DND-41 (cell line): ENCODE data around the gene TMC7.

ENCODE experiments used
- ATAC-seq: fragments of 200-7000 bp; cut with Tn5 transposase; 3 replicates; pipeline ENCODE4 v1.9.1; 2021; ENCODE audit warnings: low read depth; ENCODE audit not compliant: insufficient read depth
- DNase-seq: peaks from one replicate; pipeline ENCODE4 v3.0.0-alpha.2; 2020
- H2AFZ ChIP-seq: 2 replicates; pipeline ENCODE4 v1.6.0; 2012; ENCODE audit warnings: low read depth, low read length
- H3K27ac ChIP-seq: 2 replicates; pipeline ENCODE4 v1.5.1; 2012; ENCODE audit warnings: low read length, inconsistent platforms
- H3K27me3 ChIP-seq: fragments of 200-600 bp; sonication (generic); 2 replicates; pipeline ENCODE4 v1.6.0; 2012; ENCODE audit warnings: low read length, mild to moderate bottlenecking, inconsistent platforms; ENCODE audit not compliant: insufficient read depth, poor library complexity
- H3K36me3 ChIP-seq: 2 replicates; pipeline ENCODE4 v1.5.1; 2012; ENCODE audit warnings: low read length, inconsistent platforms; ENCODE audit not compliant: insufficient read depth
- H3K4me1 ChIP-seq: 2 replicates; pipeline ENCODE4 v1.5.1; 2012; ENCODE audit warnings: mild to moderate bottlenecking, low read length; ENCODE audit not compliant: insufficient read depth
- H3K4me2 ChIP-seq: 2 replicates; pipeline ENCODE4 v1.6.0; 2012; ENCODE audit warnings: mild to moderate bottlenecking, moderate library complexity, low read length, inconsistent platforms; ENCODE audit not compliant: insufficient read depth
- H3K4me3 ChIP-seq, 2 experiments: fragments of 200-600 bp in 1 of 2; shearing (Covaris generic) in 1 of 2; 2 replicates each; pipeline ENCODE4 v1.5.1; 2012 to 2016; ENCODE audit warnings: inconsistent platforms in 2 of 2, low read length in 2 of 2, mild to moderate bottlenecking in 2 of 2, low read depth in 1 of 2, moderate library complexity in 1 of 2
- H3K79me2 ChIP-seq: 2 replicates; pipeline ENCODE4 v1.6.0; 2012; ENCODE audit warnings: low read length, inconsistent platforms; ENCODE audit not compliant: insufficient read depth
- H3K9ac ChIP-seq: 2 replicates; pipeline ENCODE4 v1.6.0; 2012; ENCODE audit warnings: low read depth, mild to moderate bottlenecking, inconsistent platforms, low read length, moderate library complexity
- H3K9me3 ChIP-seq: 2 replicates; pipeline ENCODE4 v1.5.1; 2012; ENCODE audit warnings: low read length, moderate library complexity, mild to moderate bottlenecking, inconsistent platforms; ENCODE audit not compliant: insufficient read depth, severe bottlenecking
- H4K20me1 ChIP-seq: 2 replicates; pipeline ENCODE4 v1.6.0; 2012; ENCODE audit warnings: low read length; ENCODE audit not compliant: insufficient read depth
- CTCF ChIP-seq: IDR thresholded peaks from 2 replicates; pipeline ENCODE4 v1.5.1; 2012; ENCODE audit warnings: borderline replicate concordance, low read length, moderate library complexity, mild to moderate bottlenecking; ENCODE audit not compliant: poor library complexity, severe bottlenecking; ENCODE audit errors: extremely low read depth
- EZH2 ChIP-seq: IDR thresholded peaks from 3 replicates; pipeline ENCODE4 v1.6.1; 2012; ENCODE audit warnings: borderline replicate concordance, low read depth, mild to moderate bottlenecking, moderate library complexity, low read length, inconsistent platforms; ENCODE audit not compliant: severe bottlenecking

Gene TMC7

GRCh38 chr16:19095654-19096053, 111.9 kb downstream of the TMC7 start:
- Histone ChIP-seq H2AFZ (no peak overlapping the region), H3K36me3 (no peaks in the 10 kb centered on the region), H3K4me3 (no peak overlapping the region), H3K9ac (no peak overlapping the region), H3K4me1 (no peaks in the 10 kb centered on the region), H3K27ac (no peak overlapping the region), H3K9me3 (no peaks in the 10 kb centered on the region), H3K79me2 (no peaks in the 10 kb centered on the region), H3K4me2 (no peak overlapping the region), H3K27me3 (peaks cover 3% of the 10 kb centered on the region), H4K20me1 (no peaks in the 10 kb centered on the region)
- TF ChIP-seq EZH2 (no peak), CTCF (no peak)
- no peak for ATAC-seq
- no peak for DNase-seq

GRCh38 chr16:19098173-19098572, 114.4 kb downstream of the TMC7 start:
- no peak overlapping the region for H3K4me2 ChIP-seq
- H3K9me3 ChIP-seq: no peaks in the 10 kb centered on the region
- ATAC-seq (no peak), DNase-seq (no peak)
- H3K27me3 ChIP-seq: peaks cover 3% of the 10 kb centered on the region
- no peaks in the 10 kb centered on the region for H3K4me1 ChIP-seq
- no peak overlapping the region for H3K27ac ChIP-seq
- TF ChIP-seq CTCF (no peak), EZH2 (no peak)
- H3K9ac ChIP-seq: no peak overlapping the region
- no peak overlapping the region for H3K4me3 ChIP-seq
- H2AFZ ChIP-seq: no peak overlapping the region
- no peaks in the 10 kb centered on the region for H4K20me1 ChIP-seq
- no peaks in the 10 kb centered on the region for H3K36me3 ChIP-seq
- H3K79me2 ChIP-seq: no peaks in the 10 kb centered on the region

GRCh38 chr16:19102187-19102872, 118.6 kb downstream of the TMC7 start:
- Histone ChIP-seq H3K27ac (no peak overlapping the region), H3K9ac (no peak overlapping the region)

More at GRCh38 chr16:19102187-19102872, 118.6 kb downstream of the TMC7 start:
- Histone ChIP-seq H3K36me3 (no peaks in the 10 kb centered on the region), H2AFZ (no peak overlapping the region), H3K27me3 (no peaks in the 10 kb centered on the region), H3K4me3 (no peak overlapping the region), H4K20me1 (no peaks in the 10 kb centered on the region), H3K79me2 (no peaks in the 10 kb centered on the region), H3K4me2 (no peak overlapping the region), H3K9me3 (no peaks in the 10 kb centered on the region), H3K4me1 (no peaks in the 10 kb centered on the region)
- TF ChIP-seq EZH2 (no peak), CTCF (no peak)
- DNase-seq: no peak
- ATAC-seq: no peak
